Mesendoderm (in vitro differentiated cells): ENCODE measurements around the gene VPS54.

Experiments
- DNase-seq: peaks from one replicate; pipeline ENCODE4 v3.0.0; 2013
- H2AK5ac ChIP-seq: 2 replicates; pipeline ENCODE4 v1.6.1; 2013; ENCODE audit warnings: low read length, inconsistent platforms
- H2BK120ac ChIP-seq: 2 replicates; pipeline ENCODE4 v1.6.1; 2013; ENCODE audit warnings: low read depth, mild to moderate bottlenecking, low read length, moderate library complexity, mixed read lengths
- H2BK15ac ChIP-seq: replicated peaks from 2 replicates; pipeline ENCODE4 v1.6.1; 2013; ENCODE audit warnings: low read depth, mild to moderate bottlenecking, moderate library complexity
- H2BK5ac ChIP-seq: 2 replicates; pipeline ENCODE4 v1.6.1; 2013; ENCODE audit warnings: low read length, inconsistent platforms
- H3K18ac ChIP-seq: 2 replicates; pipeline ENCODE4 v1.6.1; 2013; ENCODE audit warnings: mild to moderate bottlenecking, low read length, mixed read lengths
- H3K23ac ChIP-seq: one replicate; pipeline ENCODE4 v1.6.1; 2013; ENCODE audit warnings: low read length
- H3K27ac ChIP-seq: 2 replicates; pipeline ENCODE4 v1.5.1; 2013; ENCODE audit warnings: low read depth, mild to moderate bottlenecking, inconsistent platforms, low read length, moderate library complexity
- H3K27me3 ChIP-seq: 2 replicates; pipeline ENCODE4 v1.6.1; 2013; ENCODE audit warnings: low read length, control low read depth, mild to moderate bottlenecking, inconsistent platforms; ENCODE audit not compliant: insufficient read depth, poor library complexity
- H3K36me3 ChIP-seq: 2 replicates; pipeline ENCODE4 v1.6.1; 2013; ENCODE audit warnings: low read length, inconsistent platforms; ENCODE audit not compliant: control insufficient read depth, insufficient read depth
- H3K4ac ChIP-seq: one replicate; pipeline ENCODE4 v1.6.1; 2013; ENCODE audit warnings: low read depth, mild to moderate bottlenecking, low read length, moderate library complexity
- H3K4me1 ChIP-seq: 2 replicates; pipeline ENCODE4 v1.6.1; 2013; ENCODE audit warnings: low read depth, low read length, inconsistent platforms; ENCODE audit not compliant: control insufficient read depth
- H3K4me2 ChIP-seq: 2 replicates; pipeline ENCODE4 v1.6.1; 2013; ENCODE audit warnings: low read length
- H3K4me3 ChIP-seq: 2 replicates; pipeline ENCODE4 v1.5.1; 2013; ENCODE audit warnings: mild to moderate bottlenecking, low read length
- H3K56ac ChIP-seq: one replicate; pipeline ENCODE4 v1.6.1; 2013; ENCODE audit warnings: low read length
- H3K79me1 ChIP-seq: 2 replicates; pipeline ENCODE4 v1.6.1; 2013; ENCODE audit warnings: low read length, inconsistent platforms
- H3K79me2 ChIP-seq: 2 replicates; pipeline ENCODE4 v1.6.1; 2013; ENCODE audit warnings: mild to moderate bottlenecking, low read length; ENCODE audit not compliant: control insufficient read depth, insufficient read depth
- H3K9ac ChIP-seq: 2 replicates; pipeline ENCODE4 v1.6.1; 2013; ENCODE audit warnings: low read length, inconsistent platforms
- H4K5ac ChIP-seq: one replicate; pipeline ENCODE4 v1.6.1; 2013; ENCODE audit warnings: low read length
- H4K8ac ChIP-seq: one replicate; pipeline ENCODE4 v1.6.1; 2013; ENCODE audit warnings: low read depth, mild to moderate bottlenecking, control low read depth, low read length, moderate library complexity
- WGBS: extraction: QIAGEN DNeasy Blood & Tissue Kit; methylation state at CpG from one replicate; pipeline ENCODE4 v1.1.7; 2013; ENCODE audit warnings: low lambda C conversion rate, missing lambda C conversion rate; ENCODE audit not compliant: insufficient coverage; ENCODE audit errors: extremely low coverage; 5-methylcytosine and 5-hydroxymethylcytosine counted together

Gene VPS54

GRCh38 chr2:64014628-64015027 lies 4.6 kb downstream of the VPS54 start:
- H2AK5ac ChIP-seq: no peak overlapping the region
- DNase-seq: no peak
- H3K9ac ChIP-seq: no peak overlapping the region
- H3K4me2 ChIP-seq: no peak overlapping the region
- 100% methylated on average over 1 of the region's 1 CpG for WGBS
- no peaks in the 10 kb centered on the region for H3K36me3 ChIP-seq
- H3K4me1 ChIP-seq: peaks cover 2% of the 10 kb centered on the region
- no peak overlapping the region for H3K23ac ChIP-seq
- no peak overlapping the region for H3K4me3 ChIP-seq
- no peak overlapping the region for H4K8ac ChIP-seq
- H3K18ac ChIP-seq: no peak overlapping the region
- no peak overlapping the region for H3K27ac ChIP-seq
- H3K4ac ChIP-seq: no peak overlapping the region
- no peak overlapping the region for H2BK15ac ChIP-seq
- H3K79me2 ChIP-seq: peaks cover 10% of the 10 kb centered on the region
- H3K56ac ChIP-seq: no peak overlapping the region
- no peaks in the 10 kb centered on the region for H3K27me3 ChIP-seq
- peaks cover 7% of the 10 kb centered on the region for H3K79me1 ChIP-seq
- H2BK5ac ChIP-seq: no peak overlapping the region
- H4K5ac ChIP-seq: no peak overlapping the region
- H2BK120ac ChIP-seq: no peak overlapping the region

- no peaks in the 10 kb centered on the region for H3K36me3 ChIP-seq
- H3K27ac ChIP-seq: no peak overlapping the region
- no peak overlapping the region for H3K4me3 ChIP-seq
- no CpG with 5 or more reads among the region's 2 CpGs for WGBS
- no peak overlapping the region for H2BK15ac ChIP-seq
- H4K5ac ChIP-seq: no peak overlapping the region
- no peak overlapping the region for H2BK120ac ChIP-seq
- H3K18ac ChIP-seq: no peak overlapping the region
- peaks cover 9% of the 10 kb centered on the region for H3K79me2 ChIP-seq
- no peak overlapping the region for H3K56ac ChIP-seq
- H3K4me1 ChIP-seq: peaks cover 2% of the 10 kb centered on the region
- no peak overlapping the region for H3K23ac ChIP-seq
- no peak overlapping the region for H2BK5ac ChIP-seq
- H3K4ac ChIP-seq: no peak overlapping the region
- peaks cover 12% of the 10 kb centered on the region for H3K79me1 ChIP-seq
- H2AK5ac ChIP-seq: no peak overlapping the region
- no peaks in the 10 kb centered on the region for H3K27me3 ChIP-seq
- H3K9ac ChIP-seq: no peak overlapping the region
- no peak overlapping the region for H4K8ac ChIP-seq
- no peak for DNase-seq
- no peak overlapping the region for H3K4me2 ChIP-seq
Observed at GRCh38 chr2:64013053-64013452, 6.2 kb downstream of the VPS54 start.

GRCh38 chr2:64012115-64012514 lies 7.1 kb downstream of the VPS54 start:
- H2BK120ac ChIP-seq: no peak overlapping the region
- H3K79me1 ChIP-seq: peaks cover 12% of the 10 kb centered on the region
- no peak overlapping the region for H3K4me3 ChIP-seq
- H3K27me3 ChIP-seq: no peaks in the 10 kb centered on the region
- H2BK15ac ChIP-seq: no peak overlapping the region
- H2AK5ac ChIP-seq: no peak overlapping the region
- WGBS: no CpG with 5 or more reads among the region's 2 CpGs
- H4K5ac ChIP-seq: no peak overlapping the region
- no peak overlapping the region for H3K18ac ChIP-seq
- H3K4me2 ChIP-seq: no peak overlapping the region
- H3K4ac ChIP-seq: no peak overlapping the region
- no peak overlapping the region for H3K23ac ChIP-seq
- peaks cover 6% of the 10 kb centered on the region for H3K79me2 ChIP-seq
- no peaks in the 10 kb centered on the region for H3K36me3 ChIP-seq
- DNase-seq: no peak
- H4K8ac ChIP-seq: no peak overlapping the region
- peaks cover 2% of the 10 kb centered on the region for H3K4me1 ChIP-seq
- no peak overlapping the region for H2BK5ac ChIP-seq
- no peak overlapping the region for H3K9ac ChIP-seq
- H3K27ac ChIP-seq: no peak overlapping the region
- H3K56ac ChIP-seq: no peak overlapping the region

GRCh38 chr2:64008434-64009009 lies 10.7 kb downstream of the VPS54 start:
- Histone ChIP-seq H3K4me2 (no peak overlapping the region), H3K79me2 (peaks cover 4% of the 10 kb centered on the region), H2AK5ac (no peak overlapping the region), H3K79me1 (peaks cover 10% of the 10 kb centered on the region), H4K8ac (no peak overlapping the region), H3K4me1 (no peaks in the 10 kb centered on the region), H3K56ac (no peak overlapping the region), H2BK15ac (no peak overlapping the region), H4K5ac (no peak overlapping the region), H3K23ac (no peak overlapping the region), H3K4ac (no peak overlapping the region), H3K18ac (no peak overlapping the region), H3K27me3 (no peaks in the 10 kb centered on the region), H3K27ac (no peak overlapping the region), H3K9ac (no peak overlapping the region), H2BK120ac (no peak overlapping the region), H2BK5ac (no peak overlapping the region), H3K4me3 (no peak overlapping the region), H3K36me3 (no peaks in the 10 kb centered on the region)
- no peak for DNase-seq
- WGBS: no CpG with 5 or more reads among the region's 4 CpGs

- DNase-seq: no peak
- no peaks in the 10 kb centered on the region for H3K36me3 ChIP-seq
- no peak overlapping the region for H3K4me2 ChIP-seq
- no peak overlapping the region for H3K56ac ChIP-seq
- H4K8ac ChIP-seq: no peak overlapping the region
- peaks cover 7% of the 10 kb centered on the region for H3K79me1 ChIP-seq
- H2BK120ac ChIP-seq: no peak overlapping the region
- no peak overlapping the region for H3K4ac ChIP-seq
- H2AK5ac ChIP-seq: no peak overlapping the region
- no peaks in the 10 kb centered on the region for H3K27me3 ChIP-seq
- peaks cover 2% of the 10 kb centered on the region for H3K79me2 ChIP-seq
- WGBS: no CpG with 5 or more reads among the region's 7 CpGs
- H2BK15ac ChIP-seq: no peak overlapping the region
- H3K23ac ChIP-seq: no peak overlapping the region
- H3K27ac ChIP-seq: no peak overlapping the region
- no peak overlapping the region for H3K4me3 ChIP-seq
- H4K5ac ChIP-seq: no peak overlapping the region
- no peak overlapping the region for H3K18ac ChIP-seq
- H3K4me1 ChIP-seq: no peaks in the 10 kb centered on the region
- H2BK5ac ChIP-seq: no peak overlapping the region
- H3K9ac ChIP-seq: no peak overlapping the region
Observed at GRCh38 chr2:64007924-64008323, 11.3 kb downstream of the VPS54 start.

GRCh38 chr2:64005707-64006356 lies 13.4 kb downstream of the VPS54 start:
- Histone ChIP-seq H4K5ac (no peak overlapping the region), H3K56ac (no peak overlapping the region), H2BK120ac (no peak overlapping the region), H3K23ac (no peak overlapping the region), H3K4me2 (no peak overlapping the region), H3K36me3 (no peaks in the 10 kb centered on the region), H2BK5ac (no peak overlapping the region), H3K27ac (no peak overlapping the region), H3K4ac (no peak overlapping the region), H3K4me1 (no peaks in the 10 kb centered on the region), H3K18ac (no peak overlapping the region), H3K27me3 (no peaks in the 10 kb centered on the region), H3K4me3 (no peak overlapping the region), H3K79me1 (peaks cover 13% of the 10 kb centered on the region), H2BK15ac (no peak overlapping the region), H4K8ac (no peak overlapping the region), H3K79me2 (peaks cover 2% of the 10 kb centered on the region), H3K9ac (no peak overlapping the region), H2AK5ac (no peak overlapping the region)
- DNase-seq: no peak
- WGBS: no CpG with 5 or more reads among the region's 2 CpGs
